IgD-negative memory B cell (primary cell): ENCODE measurements around the gene CHN2. TPM values are rescaled to one million over a fixed set of nuclear protein-coding genes. Genes with fewer than 3 reads are reported as not detected.

Source experiments
- H3K27ac Mint-ChIP-seq, 3 donors: one replicate each; pipeline ENCODE4 v1.8.0; 2020 to 2022; ENCODE audit warnings: mild to moderate bottlenecking in 3 of 3, mixed read lengths in 3 of 3, moderate library complexity in 1 of 3
- H3K27me3 Mint-ChIP-seq: one replicate; pipeline ENCODE4 v1.8.0; 2021; ENCODE audit warnings: mixed read lengths
- H3K36me3 Mint-ChIP-seq: one replicate; pipeline ENCODE4 v1.8.0; 2020; ENCODE audit warnings: mild to moderate bottlenecking, mixed read lengths
- H3K4me1 Mint-ChIP-seq, 3 donors: one replicate each; pipeline ENCODE4 v1.8.0; 2020 to 2022; ENCODE audit warnings: mixed read lengths in 3 of 3, mild to moderate bottlenecking in 1 of 3
- H3K4me3 Mint-ChIP-seq, 4 donors: one replicate each; pipeline ENCODE4 v1.8.0; 2020 to 2022; ENCODE audit warnings: mild to moderate bottlenecking in 4 of 4, mixed read lengths in 4 of 4, moderate library complexity in 3 of 4
- H3K9me3 Mint-ChIP-seq, 3 donors: one replicate each; pipeline ENCODE4 v1.8.0; 2020 to 2021; ENCODE audit warnings: mixed read lengths in 3 of 3, mild to moderate bottlenecking in 1 of 3
- polyA plus RNA-seq: library from polyadenylated mRNA; unstranded; fragments of 300-500 nt; fragmentation: Illumina TruSeq; gene quantifications from one replicate; pipeline ENCODE4 v1.2.3, GENCODE V29; 2021

The CHN2 gene
- polyA plus RNA-seq, 1 donor from 2014 or later, result 3.0 TPM

DNA sequence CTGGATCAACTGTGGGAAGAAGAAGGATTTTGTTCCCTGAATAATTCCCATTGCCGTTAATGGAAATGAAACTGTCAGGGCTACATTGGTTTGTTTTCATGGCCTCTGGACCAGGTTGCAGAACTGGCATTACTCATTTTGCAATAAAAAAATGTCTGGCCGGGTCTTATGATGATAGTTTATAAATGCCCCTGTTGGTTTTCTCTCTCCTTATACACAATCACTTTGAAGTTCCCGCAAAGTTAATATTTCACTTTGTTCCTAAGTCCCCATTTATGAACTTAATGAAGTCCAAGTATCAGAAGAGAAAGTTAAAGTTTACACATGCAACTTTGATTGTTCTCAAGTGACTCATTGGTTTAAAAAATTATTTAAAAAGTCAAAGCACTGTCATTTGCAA, 218.3 kb downstream of the CHN2 start:
- Mint-ChIP-seq H3K9me3 (no peaks in the 10 kb centered on the region), H3K27me3 (peaks cover 6% of the 10 kb centered on the region), H3K27ac (no peak overlapping the region), H3K36me3 (no peaks in the 10 kb centered on the region), H3K4me1 (no peaks in the 10 kb centered on the region), H3K4me3 (no peak overlapping the region)

DNA sequence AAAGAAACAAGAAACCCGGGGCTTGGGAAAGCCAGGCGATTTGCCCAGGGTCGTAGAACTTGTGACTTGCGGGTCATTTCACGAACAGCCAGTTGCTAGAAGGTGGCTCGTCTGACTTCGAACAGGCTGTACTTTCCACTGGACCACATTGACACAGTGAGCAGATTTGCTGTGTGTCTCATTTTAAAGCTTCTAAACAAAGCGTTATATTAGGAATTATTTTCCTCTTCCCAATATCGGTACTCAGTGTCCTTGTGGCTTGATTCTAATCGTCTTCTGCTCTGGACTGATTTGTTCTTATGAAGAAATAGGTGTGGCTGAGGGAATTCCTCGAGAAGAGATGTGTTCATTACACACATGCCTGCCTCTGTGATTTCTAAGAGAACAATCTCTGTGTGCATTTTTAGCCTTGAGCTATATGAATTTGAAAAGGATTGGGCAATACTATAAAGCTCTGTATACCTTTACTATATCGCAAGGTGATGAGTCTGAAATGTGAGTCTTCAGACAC, 219.1 kb downstream of the CHN2 start:
- H3K27me3 Mint-ChIP-seq, result peaks cover 2% of the 10 kb centered on the region
- no peaks in the 10 kb centered on the region for H3K4me1 Mint-ChIP-seq
- no peak overlapping the region for H3K4me3 Mint-ChIP-seq
- H3K36me3 Mint-ChIP-seq, result no peaks in the 10 kb centered on the region
- no peak overlapping the region for H3K27ac Mint-ChIP-seq
- no peaks in the 10 kb centered on the region for H3K9me3 Mint-ChIP-seq

DNA sequence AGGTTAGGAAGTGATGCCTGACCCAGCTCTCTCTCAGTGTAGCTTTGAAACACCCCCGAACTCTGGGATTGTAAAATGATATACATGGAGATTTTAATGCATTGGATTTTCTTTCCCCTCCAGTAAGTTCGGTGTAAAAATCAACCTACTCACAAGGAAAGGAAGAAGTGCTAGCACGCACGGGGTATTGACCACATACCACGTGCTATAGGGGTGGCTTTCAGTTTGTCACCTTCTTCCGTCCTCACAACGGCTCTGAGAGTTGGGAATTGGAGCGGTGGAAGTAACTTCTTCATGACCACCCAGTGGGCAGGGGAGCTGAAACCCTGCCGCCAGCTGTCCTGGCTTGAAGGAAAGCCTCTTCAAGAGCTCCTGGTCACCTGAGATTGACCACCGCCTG, 219.6 kb downstream of the CHN2 start:
- no peaks in the 10 kb centered on the region for H3K4me1 Mint-ChIP-seq
- H3K9me3 Mint-ChIP-seq, result no peaks in the 10 kb centered on the region
- H3K4me3 Mint-ChIP-seq, result no peak overlapping the region
- H3K36me3 Mint-ChIP-seq, result no peaks in the 10 kb centered on the region
- H3K27me3 Mint-ChIP-seq, result peaks cover 2% of the 10 kb centered on the region
- H3K27ac Mint-ChIP-seq, result no peak overlapping the region

DNA sequence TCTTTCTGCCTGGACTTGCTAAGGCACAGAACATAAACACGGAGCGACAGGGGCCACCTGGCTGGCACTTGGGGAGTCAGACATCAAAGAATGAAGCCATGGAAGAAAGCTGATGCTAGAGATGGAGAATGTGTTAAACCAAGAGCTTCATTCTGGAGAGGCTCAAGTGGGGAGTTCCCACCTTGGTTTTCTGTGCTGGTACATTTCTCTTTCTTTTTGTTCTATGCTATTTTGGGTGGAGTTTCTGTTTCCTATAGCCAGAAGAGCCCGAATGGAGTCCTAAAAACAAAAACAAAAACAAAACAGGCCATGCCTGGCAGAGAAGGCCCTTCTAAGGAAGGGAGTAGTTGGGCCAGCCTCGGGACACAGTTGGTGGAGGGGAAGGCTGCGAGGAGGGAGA, 220.6 kb downstream of the CHN2 start:
- Mint-ChIP-seq H3K4me3 (no peak overlapping the region), H3K9me3 (no peaks in the 10 kb centered on the region), H3K27ac (no peak overlapping the region), H3K27me3 (peaks cover 4% of the 10 kb centered on the region), H3K4me1 (no peaks in the 10 kb centered on the region), H3K36me3 (no peaks in the 10 kb centered on the region)

DNA sequence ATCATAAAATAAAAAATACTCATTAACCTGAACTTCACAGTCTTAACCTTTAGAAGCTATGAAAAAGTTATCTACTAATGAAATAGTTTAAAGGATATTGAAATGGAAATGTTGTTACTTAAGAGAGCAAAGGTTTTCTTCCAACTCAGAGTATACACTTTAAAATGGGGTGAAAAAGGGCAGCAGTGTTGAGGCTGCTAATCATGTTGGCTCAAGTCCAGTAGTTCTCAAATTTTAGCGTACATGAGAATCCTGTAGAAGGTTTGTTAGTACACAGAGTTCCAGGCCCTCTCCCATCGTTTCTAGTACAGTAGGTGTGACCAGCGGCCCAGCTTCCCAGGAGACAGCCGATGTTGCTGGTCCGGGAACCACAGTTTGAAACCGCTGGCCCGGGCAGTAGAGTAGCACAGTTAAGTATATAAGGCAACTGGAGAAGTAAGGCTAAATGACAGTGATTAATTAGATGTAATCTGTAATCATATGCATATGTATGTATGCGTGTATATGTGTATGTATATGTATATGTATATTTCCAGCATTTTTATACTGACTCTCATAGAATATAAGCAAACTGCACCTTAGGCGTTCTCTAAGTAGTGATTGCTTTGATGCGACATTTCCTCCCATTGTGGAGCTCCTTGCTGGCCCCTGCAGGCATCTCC, 221.8 kb downstream of the CHN2 start:
- Mint-ChIP-seq H3K4me3 (no peak overlapping the region), H3K27me3 (peaks cover 9% of the 10 kb centered on the region), H3K9me3 (no peaks in the 10 kb centered on the region), H3K27ac (no peak overlapping the region), H3K4me1 (no peaks in the 10 kb centered on the region), H3K36me3 (no peaks in the 10 kb centered on the region)

DNA sequence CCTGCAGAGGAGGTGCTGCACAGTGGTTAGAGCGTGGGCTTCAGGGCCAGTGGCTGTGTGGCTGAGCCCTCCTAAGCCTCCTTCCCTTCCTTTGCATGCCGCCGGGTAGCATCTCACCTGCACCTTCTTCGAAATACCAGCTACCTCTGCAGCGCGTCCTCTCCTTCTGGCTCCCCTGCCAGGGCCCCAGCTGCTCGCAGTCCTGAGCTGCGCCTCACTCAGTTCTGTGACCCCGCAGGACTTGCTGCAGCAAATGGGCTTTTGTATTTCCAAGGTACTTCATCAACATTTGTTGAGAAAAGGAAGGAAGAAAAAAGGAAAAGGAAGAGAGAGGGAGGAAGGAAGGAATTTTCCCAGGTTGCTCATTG, 222.3 kb downstream of the CHN2 start:
- Mint-ChIP-seq H3K4me1 (peaks cover 0 to 4% (median 0%) of the 10 kb centered on the region in 3 donors), H3K9me3 (no peaks in the 10 kb centered on the region), H3K27me3 (peaks cover 10% of the 10 kb centered on the region), H3K4me3 (no peak overlapping the region), H3K36me3 (no peaks in the 10 kb centered on the region), H3K27ac (no peak overlapping the region)

DNA sequence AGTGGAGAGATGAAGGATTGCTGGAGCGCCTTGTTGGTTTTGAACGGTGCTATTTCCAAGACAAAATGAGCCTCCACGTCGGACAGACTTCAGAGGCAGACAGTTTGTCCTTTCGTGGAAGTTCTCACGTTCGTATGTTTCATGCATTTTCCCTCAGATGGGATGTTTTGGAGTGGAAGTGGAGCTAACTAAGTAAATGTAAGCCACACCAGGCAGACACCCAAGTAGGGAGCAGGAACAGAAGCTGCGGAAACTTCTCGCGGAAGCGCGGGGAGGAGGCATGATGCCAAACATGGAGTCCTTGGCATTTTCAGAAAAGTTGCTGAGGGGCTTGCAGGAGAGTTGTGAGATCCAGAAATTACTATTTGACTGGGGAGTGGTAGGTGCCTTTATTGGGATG, 223.5 kb downstream of the CHN2 start:
- no peak overlapping the region for H3K27ac Mint-ChIP-seq
- no peaks in the 10 kb centered on the region for H3K36me3 Mint-ChIP-seq
- no peak overlapping the region for H3K4me3 Mint-ChIP-seq
- no peaks in the 10 kb centered on the region for H3K9me3 Mint-ChIP-seq
- H3K4me1 Mint-ChIP-seq, result peaks cover 1 to 15% (median 11%) of the 10 kb centered on the region in 3 donors
- H3K27me3 Mint-ChIP-seq, result peaks cover 14% of the 10 kb centered on the region

DNA sequence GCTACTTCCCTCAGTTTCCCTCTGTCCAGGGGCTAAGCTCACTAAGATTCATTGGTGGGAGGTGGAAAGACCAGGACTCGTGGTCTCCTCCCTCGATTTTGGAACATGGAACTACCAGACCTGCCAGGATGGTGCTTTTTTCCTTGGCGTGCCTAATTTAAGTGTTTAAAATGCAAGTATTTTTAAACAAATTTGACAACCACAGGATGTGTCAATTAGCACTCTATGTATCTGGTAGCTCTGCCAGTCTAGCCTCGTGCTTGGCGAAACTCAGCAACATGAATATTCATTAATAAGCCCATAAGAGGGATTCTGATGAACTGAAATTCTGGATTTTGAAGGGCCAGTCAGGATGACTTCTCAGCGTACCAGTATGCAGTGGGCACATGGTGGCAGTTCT, 224.1 kb downstream of the CHN2 start:
- H3K4me1 Mint-ChIP-seq, result peaks cover 1 to 17% (median 12%) of the 10 kb centered on the region in 3 donors
- no peak overlapping the region for H3K4me3 Mint-ChIP-seq
- peaks cover 16% of the 10 kb centered on the region for H3K27me3 Mint-ChIP-seq
- no peaks in the 10 kb centered on the region for H3K9me3 Mint-ChIP-seq
- H3K36me3 Mint-ChIP-seq, result no peaks in the 10 kb centered on the region
- H3K27ac Mint-ChIP-seq, result no peak overlapping the region

DNA sequence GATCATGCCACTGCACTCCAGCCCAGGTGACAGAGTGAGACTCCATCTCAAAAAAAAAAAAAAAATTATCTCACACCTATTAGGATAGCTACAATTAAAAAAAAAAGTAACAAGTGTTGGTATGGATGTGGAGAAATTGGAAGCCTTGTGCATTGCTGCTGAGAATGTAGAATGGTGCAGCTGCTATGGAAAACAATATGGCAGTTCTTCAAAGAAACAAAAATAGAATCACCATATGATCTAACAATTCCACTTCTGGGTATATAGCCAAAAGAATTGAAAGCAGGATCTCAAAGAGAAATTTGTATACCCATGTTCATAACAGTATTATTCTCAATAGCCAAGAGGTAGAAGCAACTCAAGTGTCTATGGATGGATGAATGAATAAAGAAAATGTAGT, 225.4 kb downstream of the CHN2 start:
- Mint-ChIP-seq H3K36me3 (no peaks in the 10 kb centered on the region), H3K4me3 (no peak overlapping the region), H3K9me3 (no peaks in the 10 kb centered on the region), H3K27me3 (peaks cover 20% of the 10 kb centered on the region), H3K4me1 (peaks cover 1 to 25% (median 20%) of the 10 kb centered on the region in 3 donors), H3K27ac (no peak overlapping the region)

DNA sequence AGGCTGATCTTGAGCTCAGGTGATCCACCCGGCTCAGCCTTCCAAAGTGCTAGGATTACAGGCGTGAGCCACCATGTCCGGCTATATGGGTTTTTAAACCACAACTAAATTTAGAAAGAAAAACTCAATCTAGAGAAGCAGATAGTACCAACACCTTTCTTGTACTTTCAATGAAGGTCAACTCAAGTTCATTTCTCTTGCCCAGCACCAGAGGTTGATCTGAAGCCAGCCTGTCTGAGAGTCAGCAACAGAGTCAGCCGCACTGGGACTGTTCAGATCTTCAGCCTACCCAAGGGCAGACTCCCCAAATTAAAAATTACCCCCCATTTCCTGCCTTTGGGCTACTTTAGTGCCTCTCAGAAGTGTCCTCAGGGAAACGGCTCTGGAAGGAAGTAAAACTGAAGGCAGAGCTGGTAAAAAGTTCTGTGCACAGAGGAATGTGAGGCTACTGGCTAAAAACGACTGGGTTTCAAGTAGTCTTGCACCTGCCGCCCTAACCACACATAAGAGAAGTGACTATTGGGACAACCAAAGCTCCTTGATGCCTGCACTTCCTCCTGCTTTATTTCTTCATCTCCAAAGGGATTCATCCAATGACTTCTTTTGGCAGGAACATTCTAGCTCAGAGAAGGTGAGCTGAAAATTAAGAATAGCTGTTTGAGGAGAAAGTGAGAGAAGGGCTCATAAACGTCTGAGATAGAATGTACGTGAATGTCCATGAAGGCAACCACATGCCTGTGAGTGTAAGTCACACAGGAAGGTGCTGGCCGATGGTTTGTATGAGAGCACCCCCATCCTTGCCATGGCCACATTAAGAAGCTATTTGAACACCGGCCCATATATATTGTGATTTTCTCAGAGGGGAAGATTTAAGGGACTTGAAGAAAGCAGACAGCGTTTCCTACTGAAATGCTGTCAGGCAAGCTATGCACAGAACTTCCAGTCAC, 226.7 kb downstream of the CHN2 start:
- H3K27ac Mint-ChIP-seq, result no peak overlapping the region
- no peak overlapping the region for H3K4me3 Mint-ChIP-seq
- peaks cover 18% of the 10 kb centered on the region for H3K27me3 Mint-ChIP-seq
- H3K4me1 Mint-ChIP-seq, result peaks cover 1 to 25% (median 22%) of the 10 kb centered on the region in 3 donors
- no peaks in the 10 kb centered on the region for H3K36me3 Mint-ChIP-seq
- H3K9me3 Mint-ChIP-seq, result no peaks in the 10 kb centered on the region

DNA sequence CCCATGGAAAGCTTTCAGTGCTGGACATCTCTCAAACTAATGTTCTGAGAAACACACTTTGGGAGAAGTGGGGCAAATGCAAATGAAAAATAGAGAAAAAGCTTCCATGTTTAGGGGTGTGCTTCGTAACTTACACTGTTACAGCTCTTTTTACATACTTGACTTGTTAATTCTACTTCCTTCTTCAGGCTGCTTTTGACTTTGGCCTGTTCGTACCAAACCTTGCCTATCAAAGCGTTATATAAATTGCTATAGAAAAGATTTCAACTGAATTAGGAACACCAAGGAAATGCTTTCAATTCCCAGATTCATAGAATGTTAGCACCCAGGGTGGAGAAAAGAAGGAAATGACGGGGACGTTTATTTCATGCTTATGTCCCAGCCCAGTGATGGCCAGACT, 228.3 kb downstream of the CHN2 start:
- H3K4me1 Mint-ChIP-seq, result peaks cover 1 to 25% (median 22%) of the 10 kb centered on the region in 3 donors

DNA sequence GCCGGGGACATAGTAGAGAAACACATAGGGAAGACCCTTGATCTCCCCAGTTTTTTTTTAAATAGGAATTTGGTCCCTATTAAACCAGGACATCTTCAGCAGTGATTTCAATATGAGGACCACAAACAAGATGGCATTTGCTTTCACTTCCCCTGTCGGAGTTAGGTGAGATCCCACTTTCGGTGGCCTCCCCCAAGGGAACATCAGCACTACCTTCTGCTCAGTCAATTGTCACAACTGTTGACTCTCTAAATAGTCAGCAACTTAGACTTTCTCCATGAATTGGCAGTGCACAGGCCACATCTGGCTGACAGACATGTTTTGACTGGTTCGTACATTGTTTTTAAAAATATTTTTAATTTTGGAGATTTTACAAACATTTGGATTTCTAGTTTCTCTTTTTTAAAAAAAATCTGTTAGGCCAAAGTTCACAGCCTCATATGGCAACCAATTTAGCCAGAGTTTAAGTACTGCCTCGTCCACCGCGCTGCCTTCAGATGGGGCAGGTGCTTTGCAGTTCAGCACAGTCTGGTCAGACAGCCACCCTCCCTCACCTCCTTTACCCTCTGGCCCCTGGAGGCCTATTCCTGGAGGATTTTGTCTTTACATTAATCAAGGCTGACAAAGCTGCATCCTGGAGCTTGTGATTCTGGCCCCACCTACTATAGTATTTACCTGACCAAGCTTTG, 229.9 kb downstream of the CHN2 start:
- no peaks in the 10 kb centered on the region for H3K36me3 Mint-ChIP-seq
- no peak overlapping the region for H3K27ac Mint-ChIP-seq
- peaks cover 1 to 25% (median 22%) of the 10 kb centered on the region in 3 donors for H3K4me1 Mint-ChIP-seq
- H3K27me3 Mint-ChIP-seq, result peaks cover 20% of the 10 kb centered on the region
- peak overlapping the region in 1 of 4 donors; percentile 9 for H3K4me3 Mint-ChIP-seq
- no peaks in the 10 kb centered on the region for H3K9me3 Mint-ChIP-seq

More for the DNA sequence above, 228.3 kb downstream of the CHN2 start:
- Mint-ChIP-seq H3K36me3 (no peaks in the 10 kb centered on the region), H3K9me3 (no peaks in the 10 kb centered on the region), H3K4me3 (peak overlapping the region in 1 of 4 donors; percentile 73), H3K27me3 (peaks cover 19% of the 10 kb centered on the region), H3K27ac (no peak overlapping the region)

DNA sequence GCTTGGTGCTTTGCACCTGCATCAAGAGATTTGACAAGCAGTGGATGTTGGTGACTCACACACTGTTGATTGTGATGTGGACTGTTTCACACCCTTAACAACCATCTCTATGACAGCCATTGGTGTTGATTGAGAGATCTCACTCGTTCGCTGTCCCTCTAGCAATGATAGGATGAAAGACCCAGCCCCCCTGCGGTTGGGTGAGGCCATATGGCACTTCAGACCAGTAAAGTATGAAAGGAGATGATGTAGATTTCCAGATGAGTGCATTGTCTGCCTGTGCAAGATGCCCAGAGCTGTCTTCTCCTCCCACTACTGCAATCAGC, 230.4 kb downstream of the CHN2 start:
- Mint-ChIP-seq H3K27ac (no peak overlapping the region), H3K27me3 (peaks cover 19% of the 10 kb centered on the region), H3K36me3 (no peaks in the 10 kb centered on the region), H3K4me3 (no peak overlapping the region), H3K9me3 (no peaks in the 10 kb centered on the region), H3K4me1 (peaks cover 1 to 25% (median 22%) of the 10 kb centered on the region in 3 donors)

DNA sequence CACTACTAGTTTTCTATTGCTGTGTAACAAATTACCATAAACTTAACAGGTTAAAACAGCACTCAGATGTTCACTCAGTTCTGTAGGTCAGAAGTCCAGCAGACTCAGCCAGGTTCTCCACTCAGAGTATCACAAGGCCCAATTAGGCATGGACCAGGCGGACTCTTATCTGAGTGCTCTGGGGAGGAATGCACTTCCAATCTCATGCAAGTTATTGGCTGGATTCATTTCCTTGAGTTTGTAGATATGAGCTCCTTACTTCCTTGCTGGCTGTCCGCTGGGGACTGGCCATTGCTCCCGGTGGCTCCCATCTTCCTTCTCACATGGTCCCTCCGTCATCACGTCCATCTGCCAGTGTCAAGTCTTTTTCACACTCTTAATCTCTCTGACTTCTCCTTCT, 232.0 kb downstream of the CHN2 start:
- peaks cover 3% of the 10 kb centered on the region for H3K36me3 Mint-ChIP-seq
- H3K27ac Mint-ChIP-seq, result no peak overlapping the region
- peaks cover 14% of the 10 kb centered on the region for H3K27me3 Mint-ChIP-seq
- H3K9me3 Mint-ChIP-seq, result no peaks in the 10 kb centered on the region
- no peak overlapping the region for H3K4me3 Mint-ChIP-seq
- peaks cover 1 to 24% (median 22%) of the 10 kb centered on the region in 3 donors for H3K4me1 Mint-ChIP-seq

DNA sequence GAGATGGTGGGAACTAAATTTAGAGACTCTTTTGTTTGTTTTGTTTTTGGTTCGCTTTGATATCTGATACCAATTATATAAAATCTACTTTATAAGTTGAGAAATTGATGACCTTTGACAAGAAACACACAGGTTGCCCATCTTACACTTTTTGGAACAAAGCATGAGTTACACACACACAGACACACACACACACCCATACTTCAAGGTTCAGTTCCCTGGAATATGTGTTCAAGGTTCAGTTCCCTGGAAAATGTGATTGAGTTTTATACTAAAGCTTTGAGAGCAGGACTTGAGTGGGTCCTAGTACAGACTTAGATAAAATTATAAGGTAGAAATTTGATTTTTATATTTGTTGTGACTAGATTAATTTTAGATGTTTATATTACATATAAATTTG, 234.8 kb downstream of the CHN2 start:
- no peaks in the 10 kb centered on the region for H3K9me3 Mint-ChIP-seq

More for the DNA sequence above, 234.8 kb downstream of the CHN2 start:
- peaks cover 6% of the 10 kb centered on the region for H3K27me3 Mint-ChIP-seq
- H3K4me1 Mint-ChIP-seq, result peaks cover 0 to 5% (median 2%) of the 10 kb centered on the region in 3 donors
- H3K4me3 Mint-ChIP-seq, result no peak overlapping the region
- H3K36me3 Mint-ChIP-seq, result peaks cover 4% of the 10 kb centered on the region
- no peak overlapping the region for H3K27ac Mint-ChIP-seq
